Prostate gland (tissue), 2 donors: Measurements from ENCODE around the gene ZSCAN10.

Source experiments
- CTCF ChIP-seq, 4 experiments: fragments of 200-600 bp in 2 of 4; fragments of 450-650 bp in 2 of 4; sonication (generic) in 2 of 4; IDR thresholded peaks; 1 replicate in 3 of 4; 2 replicates in 1 of 4; pipeline ENCODE4 v1.5.1; 2016 to 2019; ENCODE audit warnings: antibody characterized with exemption in 4 of 4, mild to moderate bottlenecking in 2 of 4, moderate library complexity in 2 of 4
- POLR2A ChIP-seq: fragments of 450-650 bp; IDR thresholded peaks from one replicate; pipeline ENCODE4 v1.6.1; 2016; ENCODE audit warnings: antibody characterized with exemption, mild to moderate bottlenecking
- POLR2AphosphoS5 ChIP-seq: sonication (generic); formaldehyde crosslinking; IDR thresholded peaks from one replicate; pipeline ENCODE4 v1.6.1; 2017; ENCODE audit warnings: antibody characterized with exemption

GRCh38 chr16:3115561-3115960, 16.5 kb upstream of the ZSCAN10 start:
- TF ChIP-seq CTCF (IDR thresholded peaks at IDR 0.05) (no peak), POLR2A (no peak), POLR2AphosphoS5 (no peak)
